ENCODE results near the gene RAB11FIP3.

The RAB11FIP3 gene

GRCh38 chr16:440627-441026 is 15.2 kb downstream of the RAB11FIP3 start:
- peaks cover 13% of the 10 kb centered on the region for H3K36me3 ChIP-seq
- H3K27ac ChIP-seq = no peak overlapping the region
- no peak for DNase-seq
- TF ChIP-seq CTCF (IDR thresholded peaks at IDR 0.05; ENCODE audit: low read depth, low read length) = no peak
- no peaks in the 10 kb centered on the region for H3K27me3 ChIP-seq (ENCODE audit: insufficient read depth, low read depth, severe bottlenecking)
- no peak overlapping the region for H3K4me3 ChIP-seq (ENCODE audit: low read depth, low read length)
- no peaks in the 10 kb centered on the region for H3K9me3 ChIP-seq (ENCODE audit: severe bottlenecking)

- Histone ChIP-seq H3K36me3 (peaks cover 11% of the 10 kb centered on the region), H3K9me3 (ENCODE audit: severe bottlenecking) (no peaks in the 10 kb centered on the region), H3K27me3 (ENCODE audit: insufficient read depth, low read depth, severe bottlenecking) (no peaks in the 10 kb centered on the region), H3K27ac (no peak overlapping the region), H3K4me3 (ENCODE audit: low read depth, low read length) (no peak overlapping the region)
- TF ChIP-seq CTCF (IDR thresholded peaks at IDR 0.05; ENCODE audit: low read depth, low read length) = no peak
- no peak for DNase-seq
These were observed 16.0 kb downstream of the RAB11FIP3 start for GRCh38 chr16:441447-441846.

- Histone ChIP-seq H3K36me3 (peaks cover 11% of the 10 kb centered on the region), H3K27me3 (ENCODE audit: insufficient read depth, low read depth, severe bottlenecking) (no peaks in the 10 kb centered on the region), H3K27ac (no peak overlapping the region), H3K9me3 (ENCODE audit: severe bottlenecking) (no peaks in the 10 kb centered on the region), H3K4me3 (ENCODE audit: low read depth, low read length) (no peak overlapping the region)
- no peak for TF ChIP-seq CTCF (IDR thresholded peaks at IDR 0.05; ENCODE audit: low read depth, low read length)
- no peak for DNase-seq
These were observed 17.5 kb downstream of the RAB11FIP3 start for GRCh38 chr16:442976-443375.

- Histone ChIP-seq H3K27me3 (ENCODE audit: insufficient read depth, low read depth, severe bottlenecking) (no peaks in the 10 kb centered on the region), H3K36me3 (peaks cover 8% of the 10 kb centered on the region), H3K27ac (no peak overlapping the region), H3K9me3 (ENCODE audit: severe bottlenecking) (no peaks in the 10 kb centered on the region), H3K4me3 (ENCODE audit: low read depth, low read length) (no peak overlapping the region)
- no peak for TF ChIP-seq CTCF (IDR thresholded peaks at IDR 0.05; ENCODE audit: low read depth, low read length)
- DNase-seq = no peak
These were observed 18.6 kb downstream of the RAB11FIP3 start for GRCh38 chr16:444027-444426.

GRCh38 chr16:445566-445965 is 20.1 kb downstream of the RAB11FIP3 start:
- DNase-seq = no peak
- H3K9me3 ChIP-seq (ENCODE audit: severe bottlenecking) = no peaks in the 10 kb centered on the region
- H3K4me3 ChIP-seq (ENCODE audit: low read depth, low read length) = no peak overlapping the region
- TF ChIP-seq CTCF (IDR thresholded peaks at IDR 0.05; ENCODE audit: low read depth, low read length) = no peak
- H3K27me3 ChIP-seq (ENCODE audit: insufficient read depth, low read depth, severe bottlenecking) = no peaks in the 10 kb centered on the region
- peaks cover 4% of the 10 kb centered on the region; the same call in 1 of the 2 replicates for H3K36me3 ChIP-seq
- H3K27ac ChIP-seq = no peak overlapping the region

- Histone ChIP-seq H3K9me3 (ENCODE audit: severe bottlenecking) (no peaks in the 10 kb centered on the region), H3K27me3 (ENCODE audit: insufficient read depth, low read depth, severe bottlenecking) (no peaks in the 10 kb centered on the region), H3K4me3 (ENCODE audit: low read depth, low read length) (no peak overlapping the region), H3K36me3 (no peaks in the 10 kb centered on the region; the same call in 1 of the 2 replicates), H3K27ac (no peak overlapping the region)
- DNase-seq = no peak
- no peak for TF ChIP-seq CTCF (IDR thresholded peaks at IDR 0.05; ENCODE audit: low read depth, low read length)
These were observed 24.9 kb downstream of the RAB11FIP3 start for GRCh38 chr16:450385-450784.
